Omental fat pad (tissue), 4 donors: Measurements from ENCODE around the gene PTK6. TPM values are rescaled to one million over a fixed set of nuclear protein-coding genes. Genes with fewer than 3 reads are reported as not detected.
"Not testable (repeated sequence)": the region's sequence is repeated elsewhere in the genome, so short reads cannot be mapped to it uniquely, and the experiment has no call there.

Source experiments
- ATAC-seq: fragments of 150-250 bp; one replicate; pipeline ENCODE4 v1.9.1; 2016; ENCODE audit warnings: mild to moderate bottlenecking, moderate library complexity; ENCODE audit not compliant: low FRiP score
- DNase-seq: peaks from one replicate; pipeline ENCODE4 v3.0.0-alpha.2; 2019; ENCODE audit warnings: low spot score
- CTCF ChIP-seq, 3 donors: fragments of 450-650 bp; IDR thresholded peaks; one replicate each; pipeline ENCODE4 v1.5.1; 2016 to 2017; ENCODE audit warnings: antibody characterized with exemption in 3 of 3, mild to moderate bottlenecking in 3 of 3, moderate library complexity in 2 of 3
- total RNA-seq, 4 donors: library from RNA; depleted of rRNA; stranded (reverse); fragments of >200 nt; gene quantifications; one replicate each; pipeline ENCODE4 v1.1.0, GENCODE V29; 2016

Gene PTK6
- total RNA-seq, 4 donors from 2014 or later = 0.12 to 0.63 (median 0.28) TPM; not detected in 1

DNA sequence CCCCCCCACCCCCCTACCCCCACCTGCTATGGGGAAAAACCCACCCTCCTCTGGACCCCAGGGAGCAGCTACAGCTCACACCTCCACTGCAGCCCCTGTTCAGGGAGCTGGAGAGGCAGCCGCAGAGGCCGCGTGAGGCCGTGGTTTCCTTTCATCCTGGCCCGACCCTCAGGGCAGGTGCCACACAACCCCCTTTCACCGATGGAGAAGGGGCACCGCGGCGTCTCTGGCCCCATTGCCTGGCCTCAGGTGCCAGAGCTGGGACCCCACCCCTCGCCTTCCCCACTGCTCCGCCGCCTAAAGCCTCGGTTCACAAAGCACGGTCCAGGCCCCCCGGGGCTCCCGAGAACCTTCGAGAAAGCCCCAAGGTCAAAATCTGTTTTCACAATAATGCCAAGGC lies 52.9 kb downstream of the PTK6 start:
- ATAC-seq (no peak), DNase-seq (no peak)
- no peak for TF ChIP-seq CTCF (IDR thresholded peaks at IDR 0.05)

DNA sequence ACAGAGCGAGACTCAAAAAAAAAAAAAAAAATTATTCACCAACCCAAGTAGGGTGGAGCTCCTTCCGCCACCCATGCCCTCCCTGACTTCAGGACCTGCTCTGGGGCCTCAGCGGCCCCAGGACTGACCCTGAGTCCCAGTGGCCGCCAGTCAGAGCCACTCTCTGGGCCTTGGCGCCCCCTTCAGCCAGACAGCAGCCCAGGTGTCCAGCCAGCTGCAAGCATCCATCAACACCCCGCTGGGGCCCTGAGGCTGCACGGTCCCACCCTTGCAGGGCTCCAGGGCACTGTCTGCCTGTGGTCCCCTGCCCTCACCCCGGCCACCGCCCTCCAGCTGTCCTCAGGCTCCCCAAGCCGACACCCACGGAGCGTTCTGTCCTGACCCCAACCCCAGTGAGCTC lies 53.3 kb downstream of the PTK6 start:
- no peak for TF ChIP-seq CTCF (IDR thresholded peaks at IDR 0.05)

DNA sequence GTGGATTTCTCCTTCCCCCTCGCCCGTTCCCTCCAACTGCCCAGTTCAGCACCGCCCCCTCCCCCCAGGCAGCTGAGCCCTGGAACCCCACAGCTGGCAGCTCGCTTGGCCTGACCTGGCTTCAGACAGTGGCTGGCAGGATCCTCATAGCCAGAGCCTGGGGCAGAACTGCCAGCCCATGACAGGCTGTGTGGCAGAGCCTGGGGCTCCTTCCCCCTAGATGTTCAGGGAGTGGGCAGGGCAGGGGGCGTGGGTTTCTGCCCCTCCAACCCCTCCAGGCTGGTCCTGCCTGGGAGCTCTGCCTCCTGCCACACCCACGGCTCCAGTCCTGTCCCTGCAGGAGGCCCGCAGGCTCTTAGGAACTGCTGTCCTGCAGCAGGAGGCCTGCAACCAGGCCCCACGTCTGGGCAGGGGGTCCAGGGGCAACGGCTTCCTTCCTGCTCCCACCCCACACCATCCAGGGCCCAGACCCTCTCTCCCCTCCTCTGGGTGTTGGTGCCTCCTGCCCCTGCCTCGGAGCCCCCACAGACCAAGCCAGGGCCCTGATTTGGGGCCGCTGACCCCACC lies 55.1 kb downstream of the PTK6 start:
- ATAC-seq (no peak), DNase-seq (no peak)
- no peak for TF ChIP-seq CTCF (IDR thresholded peaks at IDR 0.05)

More for the DNA sequence above, 53.3 kb downstream of the PTK6 start:
- ATAC-seq = no peak
- no peak for DNase-seq

GRCh38 chr20:63481503-63481902 lies 55.7 kb downstream of the PTK6 start:
- ATAC-seq = no peak
- DNase-seq = no peak
- no peak for TF ChIP-seq CTCF (IDR thresholded peaks at IDR 0.05)

DNA sequence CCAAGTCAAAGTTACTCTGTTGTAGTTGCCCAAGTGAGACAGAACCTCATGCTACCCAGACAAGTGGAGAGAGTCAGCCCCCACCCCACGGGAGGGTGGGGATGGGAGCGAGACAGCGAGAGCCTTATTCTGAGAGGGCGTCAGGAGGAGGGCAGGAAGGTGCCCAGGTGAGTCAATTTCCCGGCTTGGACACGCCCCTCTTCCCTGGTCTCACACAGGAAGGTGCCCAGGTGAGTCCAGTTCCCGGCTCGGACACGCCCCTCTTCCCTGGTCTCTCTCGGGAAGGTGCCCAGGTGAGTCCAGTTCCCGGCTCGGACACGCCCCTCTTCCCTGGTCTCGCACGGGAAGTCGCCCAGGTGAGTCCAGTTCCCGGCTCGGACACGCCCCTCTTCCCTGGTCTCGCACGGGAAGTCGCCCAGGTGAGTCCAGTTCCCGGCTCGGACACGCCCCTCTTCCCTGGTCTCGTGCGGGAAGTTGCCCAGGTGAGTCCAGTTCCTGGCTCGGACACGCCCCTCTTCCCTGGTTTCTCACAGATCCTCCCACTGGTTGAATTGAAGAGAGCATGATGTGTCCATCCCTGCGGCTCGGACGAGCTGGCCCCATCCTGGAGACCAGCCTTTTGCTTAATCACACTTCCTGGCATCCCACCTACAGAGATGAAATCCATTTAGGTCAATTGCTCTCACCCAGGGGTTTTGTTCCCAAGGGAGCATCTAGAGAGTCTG lies 57.3 kb downstream of the PTK6 start:
- DNase-seq, ATAC-seq: not testable (repeated sequence)

DNA sequence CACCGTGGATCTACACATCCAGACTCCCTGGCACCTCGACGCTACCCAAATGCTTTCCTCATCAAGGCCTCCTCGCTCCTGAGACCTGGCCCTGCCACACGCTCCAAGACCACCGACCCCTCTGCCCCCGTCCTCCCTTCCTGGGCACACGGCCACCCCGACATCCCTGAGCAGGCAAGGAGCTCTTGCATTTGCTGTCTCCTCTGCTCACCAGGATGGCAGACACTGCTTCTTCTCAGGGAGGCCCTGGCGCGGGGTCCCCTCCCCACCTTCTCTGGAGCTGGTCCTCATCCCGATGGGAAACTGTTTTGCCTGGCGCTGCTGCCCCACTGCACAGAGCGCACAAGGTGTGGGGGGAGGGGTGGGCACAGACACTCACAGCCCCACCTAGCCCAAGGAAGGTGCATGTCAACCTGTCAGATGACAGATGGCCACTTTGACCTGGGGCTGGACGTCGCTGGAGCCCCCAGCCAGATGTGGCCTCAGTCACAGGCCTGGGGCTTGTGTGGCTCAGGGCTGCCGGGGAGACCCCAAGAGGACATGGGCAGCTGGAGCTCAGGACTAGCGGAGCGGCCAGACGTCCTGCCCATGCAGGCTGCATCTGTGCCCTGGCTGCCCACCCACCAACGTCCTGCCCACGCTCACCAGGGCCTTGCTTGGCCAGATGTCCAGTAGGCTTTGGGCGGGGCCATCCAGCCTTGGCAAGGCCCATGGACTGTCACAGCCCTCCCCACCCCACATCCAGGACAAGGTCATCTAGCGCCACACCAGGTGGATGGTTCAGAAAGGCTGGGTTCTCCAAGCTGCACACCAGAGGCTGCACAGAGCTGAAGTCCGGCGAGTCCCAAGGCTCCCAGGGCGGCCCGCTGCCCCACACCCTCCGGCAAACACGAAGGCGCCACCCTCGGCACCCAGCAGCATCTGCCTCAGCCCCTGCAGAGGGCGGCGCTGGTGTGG lies 58.6 kb downstream of the PTK6 start:
- DNase-seq = no peak
- TF ChIP-seq CTCF (IDR thresholded peaks at IDR 0.05) = no peak
- no peak for ATAC-seq

Other genes starting within 250 kb of the PTK6 start
- not detected for gene COL20A1, start 244.2 kb downstream of the PTK6 start, total RNA-seq
- gene CHRNA4, start 176.0 kb downstream of the PTK6 start, total RNA-seq = not detected
- gene KCNQ2, start 64.7 kb downstream of the PTK6 start, total RNA-seq = not detected
- 1 to 10 TPM in 3 of 4 donors, not detected in 1; 2.1 to 4.7 (median 2.8) TPM for gene EEF1A2, start 38.3 kb downstream of the PTK6 start, total RNA-seq
- 100 to 1,000 TPM in 1 of 4 donors, 10 to 100 TPM in 3; 22.2 to 108 (median 75.8) TPM for gene PPDPF, start 16.6 kb downstream of the PTK6 start, total RNA-seq
- gene SRMS, start 10.4 kb upstream of the PTK6 start, total RNA-seq = not detected
- gene FNDC11, start 16.8 kb upstream of the PTK6 start, total RNA-seq = under 1 TPM in 2 of 4 donors, not detected in 2; 0.19 to 0.38 TPM
- 10 to 100 TPM; 12.1 to 58.1 (median 31.8) TPM for gene HELZ2, start 36.9 kb upstream of the PTK6 start, total RNA-seq
- gene GMEB2, start 89.7 kb upstream of the PTK6 start, total RNA-seq = 10 to 100 TPM in 1 of 4 donors, 1 to 10 TPM in 3; 6.6 to 12.8 (median 9.2) TPM
- gene STMN3, start 116.0 kb upstream of the PTK6 start, total RNA-seq = 10 to 100 TPM in 2 of 4 donors, 1 to 10 TPM in 2; 7.6 to 17.4 (median 12.0) TPM
- 10 to 100 TPM; 10.2 to 34.4 (median 21.6) TPM for gene RTEL1, start 120.9 kb upstream of the PTK6 start, total RNA-seq
- 10 to 100 TPM; 10.5 to 91.9 (median 12.3) TPM for gene TNFRSF6B, start 159.3 kb upstream of the PTK6 start, total RNA-seq
- gene ARFRP1, start 170.6 kb upstream of the PTK6 start, total RNA-seq = 10 to 100 TPM; 25.5 to 44.3 (median 40.9) TPM
- gene ZGPAT, start 170.7 kb upstream of the PTK6 start, total RNA-seq = 10 to 100 TPM; 13.2 to 34.5 (median 20.6) TPM
- gene LIME1, start 199.3 kb upstream of the PTK6 start, total RNA-seq = 10 to 100 TPM in 2 of 4 donors, 1 to 10 TPM in 2; 7.4 to 21.1 (median 14.0) TPM
- gene SLC2A4RG, start 202.4 kb upstream of the PTK6 start, total RNA-seq = 10 to 100 TPM; 25.3 to 82.0 (median 40.9) TPM